ENCODE data around the gene ANXA6. TPM values are rescaled to one million over a fixed set of nuclear protein-coding genes. Genes with fewer than 3 reads are reported as not detected.

ANXA6 gene
- total and polyA plus RNA-seq, 2 donors from 2014 or later = 107 to 183 TPM

GRCh38 chr5:151195622-151196021 lies 38.0 kb upstream of the ANXA6 start:
- DNase-seq (no peak), FAIRE-seq (no peak)
- intact Hi-C loops (cut with DNase I) = no loop called here
- no peak overlapping the region for H3K27ac ChIP-seq (ENCODE audit: low read depth in 2 of 2, low read length in 2 of 2)
- H3K9ac ChIP-seq (ENCODE audit: low read length in 3 of 3) = no peak overlapping the region
- no peaks in the 10 kb centered on the region for H3K9me3 ChIP-seq (ENCODE audit: control insufficient read depth in 2 of 3, insufficient read depth in 1 of 3, low read length in 3 of 3)
- no peaks in the 10 kb centered on the region for H3K4me1 ChIP-seq (ENCODE audit: control insufficient read depth in 2 of 3, insufficient read depth in 2 of 3, low read depth in 1 of 3, low read length in 3 of 3)
- H3K27me3 ChIP-seq (ENCODE audit: control insufficient read depth, insufficient read depth, low read length) = no peaks in the 10 kb centered on the region
- no peak overlapping the region for H3K4me3 ChIP-seq (ENCODE audit: low read length in 3 of 3)
- no peak for TF ChIP-seq CTCF (IDR thresholded peaks at IDR 0.05; ENCODE audit: borderline replicate concordance, extremely low read depth, insufficient read depth)
- no peaks in the 10 kb centered on the region for H3K36me3 ChIP-seq (ENCODE audit: control insufficient read depth in 2 of 3, insufficient read depth in 3 of 3, low read length in 3 of 3)

GRCh38 chr5:151192626-151193025 lies 35.0 kb upstream of the ANXA6 start:
- Histone ChIP-seq H3K27me3 (ENCODE audit: control insufficient read depth, insufficient read depth, low read length) (no peaks in the 10 kb centered on the region), H3K4me3 (ENCODE audit: low read length in 3 of 3) (no peak overlapping the region), H3K27ac (ENCODE audit: low read depth in 2 of 2, low read length in 2 of 2) (no peak overlapping the region), H3K9ac (ENCODE audit: low read length in 3 of 3) (no peak overlapping the region), H3K9me3 (ENCODE audit: control insufficient read depth in 2 of 3, insufficient read depth in 1 of 3, low read length in 3 of 3) (no peaks in the 10 kb centered on the region), H3K36me3 (ENCODE audit: control insufficient read depth in 2 of 3, insufficient read depth in 3 of 3, low read length in 3 of 3) (no peaks in the 10 kb centered on the region), H3K4me1 (ENCODE audit: control insufficient read depth in 2 of 3, insufficient read depth in 2 of 3, low read depth in 1 of 3, low read length in 3 of 3) (no peaks in the 10 kb centered on the region)
- no peak for DNase-seq
- TF ChIP-seq CTCF (IDR thresholded peaks at IDR 0.05; ENCODE audit: borderline replicate concordance, extremely low read depth, insufficient read depth) = no peak
- intact Hi-C loops (cut with DNase I) = no loop called here
- FAIRE-seq = no peak

- Histone ChIP-seq H3K27me3 (ENCODE audit: control insufficient read depth, insufficient read depth, low read length) (no peaks in the 10 kb centered on the region), H3K27ac (ENCODE audit: low read depth in 2 of 2, low read length in 2 of 2) (no peak overlapping the region)
- FAIRE-seq = no peak
These were observed 34.1 kb upstream of the ANXA6 start for GRCh38 chr5:151191661-151192060.

More at GRCh38 chr5:151191661-151192060, 34.1 kb upstream of the ANXA6 start:
- DNase-seq = no peak
- Histone ChIP-seq H3K4me3 (ENCODE audit: low read length in 3 of 3) (no peak overlapping the region), H3K9me3 (ENCODE audit: control insufficient read depth in 2 of 3, insufficient read depth in 1 of 3, low read length in 3 of 3) (no peaks in the 10 kb centered on the region), H3K9ac (ENCODE audit: low read length in 3 of 3) (no peak overlapping the region), H3K36me3 (ENCODE audit: control insufficient read depth in 2 of 3, insufficient read depth in 3 of 3, low read length in 3 of 3) (no peaks in the 10 kb centered on the region), H3K4me1 (ENCODE audit: control insufficient read depth in 2 of 3, insufficient read depth in 2 of 3, low read depth in 1 of 3, low read length in 3 of 3) (no peaks in the 10 kb centered on the region)
- TF ChIP-seq CTCF (IDR thresholded peaks at IDR 0.05; ENCODE audit: borderline replicate concordance, extremely low read depth, insufficient read depth) = no peak
- intact Hi-C loops (cut with DNase I) = no loop called here

Data from kidney (tissue), 14 donors.